Hepatocyte (in vitro differentiated cells): ENCODE data around the gene STARD7. TPM values are rescaled to one million over a fixed set of nuclear protein-coding genes. Genes with fewer than 3 reads are reported as not detected.

Experiments used
- DNase-seq: peaks from one replicate; pipeline ENCODE4 v3.0.0-alpha.2; 2016; ENCODE audit warnings: low spot score
- H2AFZ ChIP-seq: fragments of 200-600 bp; sonication (generic); 2 replicates; pipeline ENCODE4 v1.6.0; 2016; ENCODE audit warnings: antibody characterized with exemption, mild to moderate bottlenecking
- H3K27ac ChIP-seq: fragments of 200-600 bp; sonication (generic); 2 replicates; pipeline ENCODE4 v1.5.1; 2016; ENCODE audit warnings: mild to moderate bottlenecking
- H3K27me3 ChIP-seq: fragments of 200-600 bp; sonication (generic); 2 replicates; pipeline ENCODE4 v1.6.1; 2016
- H3K36me3 ChIP-seq: fragments of 200-600 bp; sonication (generic); replicated peaks from 2 replicates; pipeline ENCODE4 v1.5.1; 2016; ENCODE audit warnings: low read depth; ENCODE audit not compliant: insufficient read depth
- H3K4me1 ChIP-seq: fragments of 200-600 bp; sonication (generic); 2 replicates; pipeline ENCODE4 v1.5.1; 2016; ENCODE audit warnings: mild to moderate bottlenecking, moderate library complexity; ENCODE audit not compliant: insufficient read depth
- H3K4me2 ChIP-seq: fragments of 200-600 bp; sonication (generic); 2 replicates; pipeline ENCODE4 v1.6.0; 2016
- H3K4me3 ChIP-seq: fragments of 200-600 bp; sonication (generic); 2 replicates; pipeline ENCODE4 v1.5.1; 2016; ENCODE audit warnings: mild to moderate bottlenecking
- H3K79me2 ChIP-seq: fragments of 200-600 bp; sonication (generic); 2 replicates; pipeline ENCODE4 v1.6.0; 2017; ENCODE audit warnings: mild to moderate bottlenecking
- H3K9me2 ChIP-seq: fragments of 200-600 bp; sonication (generic); replicated peaks from 2 replicates; pipeline ENCODE4 v1.6.0; 2017; ENCODE audit warnings: mild to moderate bottlenecking; ENCODE audit not compliant: insufficient read depth
- H3K9me3 ChIP-seq: fragments of 200-600 bp; sonication (generic); 2 replicates; pipeline ENCODE4 v1.5.1; 2016; ENCODE audit warnings: low read depth, mild to moderate bottlenecking
- H4K20me1 ChIP-seq: fragments of 200-600 bp; sonication (generic); 2 replicates; pipeline ENCODE4 v1.6.0; 2016; ENCODE audit warnings: mild to moderate bottlenecking; ENCODE audit not compliant: insufficient read depth, poor library complexity, severe bottlenecking
- EZH2 ChIP-seq: fragments of 200-600 bp; sonication (generic); IDR thresholded peaks from 2 replicates; pipeline ENCODE4 v1.6.1; 2016; ENCODE audit warnings: antibody characterized with exemption, mild to moderate bottlenecking, borderline replicate concordance
- EZH2phosphoT487 ChIP-seq: fragments of 200-600 bp; sonication (generic); IDR thresholded peaks from one replicate; pipeline ENCODE4 v1.6.1; 2018; ENCODE audit warnings: antibody characterized with exemption, mild to moderate bottlenecking, low read depth, moderate library complexity; ENCODE audit not compliant: unreplicated experiment, severe bottlenecking
- WGBS: methylation state at CpG from one replicate; pipeline ENCODE4 v1.1.6; 2016; ENCODE audit warnings: low lambda C conversion rate; ENCODE audit errors: missing lambda C conversion rate; 5-methylcytosine and 5-hydroxymethylcytosine counted together
- polyA plus RNA-seq: library from polyadenylated mRNA; unstranded; fragments of >200 nt; fragmentation: Nextera tagmentation; extraction: Ambion mirVana; gene quantifications from 2 replicates; pipeline ENCODE4 v1.2.1, GENCODE V29; 2016
- total RNA-seq: library from RNA; depleted of rRNA; stranded (reverse); fragments of >200 nt; gene quantifications from 2 replicates; pipeline ENCODE4 v1.2.3, GENCODE V29; 2014
- TF ChIP-seq, protein P1 (sequence below): fragments of 200-600 bp; sonication (generic); IDR thresholded peaks from 2 replicates; pipeline ENCODE4 v1.5.1; 2016; ENCODE audit warnings: antibody characterized with exemption, mild to moderate bottlenecking; ENCODE audit not compliant: poor library complexity

The STARD7 gene
- total and polyA plus RNA-seq, 2 experiments from 2014 or later = 101 to 138 TPM

DNA sequence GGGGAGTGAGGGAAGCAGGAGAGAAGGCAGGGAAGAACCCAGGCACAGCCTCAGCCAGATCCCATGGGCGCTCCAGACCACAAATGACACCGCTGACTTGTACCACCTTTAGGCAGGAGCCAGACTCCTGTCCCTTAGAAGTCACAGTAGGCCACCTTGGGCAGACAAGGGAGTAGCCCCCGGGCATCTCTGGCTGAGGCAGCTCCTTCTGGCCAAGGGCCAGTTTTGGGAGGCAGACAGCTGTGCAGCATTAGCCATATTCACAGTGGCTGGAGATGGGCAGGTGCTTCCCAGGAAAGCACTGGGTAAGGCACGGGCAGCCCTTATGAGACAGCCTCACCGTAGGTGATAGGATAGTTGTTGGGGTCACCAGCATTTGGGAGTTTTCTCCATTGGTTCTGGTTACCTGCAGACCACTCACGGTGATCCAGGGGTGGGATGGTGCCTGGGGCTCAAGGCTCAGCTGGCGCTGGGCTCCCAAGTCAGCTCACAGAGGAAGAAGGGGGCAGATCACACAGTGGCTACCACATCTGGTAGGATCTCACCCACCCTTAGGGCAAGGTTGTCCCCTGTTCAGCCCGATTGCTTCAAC is 72.4 kb downstream of the STARD7 start:
- Histone ChIP-seq H3K4me3 (no peak overlapping the region), H4K20me1 (no peaks in the 10 kb centered on the region), H3K9me2 (no peaks in the 10 kb centered on the region), H3K4me1 (peaks cover 3% of the 10 kb centered on the region), H3K9me3 (no peaks in the 10 kb centered on the region), H2AFZ (no peak overlapping the region), H3K4me2 (no peak overlapping the region), H3K27ac (no peak overlapping the region), H3K79me2 (no peaks in the 10 kb centered on the region), H3K36me3 (no peaks in the 10 kb centered on the region), H3K27me3 (no peaks in the 10 kb centered on the region)
- no peak for TF ChIP-seq EZH2phosphoT487
- TF ChIP-seq EZH2 = no peak
- TF ChIP-seq, protein P1, sequence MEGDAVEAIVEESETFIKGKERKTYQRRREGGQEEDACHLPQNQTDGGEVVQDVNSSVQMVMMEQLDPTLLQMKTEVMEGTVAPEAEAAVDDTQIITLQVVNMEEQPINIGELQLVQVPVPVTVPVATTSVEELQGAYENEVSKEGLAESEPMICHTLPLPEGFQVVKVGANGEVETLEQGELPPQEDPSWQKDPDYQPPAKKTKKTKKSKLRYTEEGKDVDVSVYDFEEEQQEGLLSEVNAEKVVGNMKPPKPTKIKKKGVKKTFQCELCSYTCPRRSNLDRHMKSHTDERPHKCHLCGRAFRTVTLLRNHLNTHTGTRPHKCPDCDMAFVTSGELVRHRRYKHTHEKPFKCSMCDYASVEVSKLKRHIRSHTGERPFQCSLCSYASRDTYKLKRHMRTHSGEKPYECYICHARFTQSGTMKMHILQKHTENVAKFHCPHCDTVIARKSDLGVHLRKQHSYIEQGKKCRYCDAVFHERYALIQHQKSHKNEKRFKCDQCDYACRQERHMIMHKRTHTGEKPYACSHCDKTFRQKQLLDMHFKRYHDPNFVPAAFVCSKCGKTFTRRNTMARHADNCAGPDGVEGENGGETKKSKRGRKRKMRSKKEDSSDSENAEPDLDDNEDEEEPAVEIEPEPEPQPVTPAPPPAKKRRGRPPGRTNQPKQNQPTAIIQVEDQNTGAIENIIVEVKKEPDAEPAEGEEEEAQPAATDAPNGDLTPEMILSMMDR = no peak
- DNase-seq = no peak
- 88% methylated on average over 8 of the region's 8 CpGs for WGBS

DNA sequence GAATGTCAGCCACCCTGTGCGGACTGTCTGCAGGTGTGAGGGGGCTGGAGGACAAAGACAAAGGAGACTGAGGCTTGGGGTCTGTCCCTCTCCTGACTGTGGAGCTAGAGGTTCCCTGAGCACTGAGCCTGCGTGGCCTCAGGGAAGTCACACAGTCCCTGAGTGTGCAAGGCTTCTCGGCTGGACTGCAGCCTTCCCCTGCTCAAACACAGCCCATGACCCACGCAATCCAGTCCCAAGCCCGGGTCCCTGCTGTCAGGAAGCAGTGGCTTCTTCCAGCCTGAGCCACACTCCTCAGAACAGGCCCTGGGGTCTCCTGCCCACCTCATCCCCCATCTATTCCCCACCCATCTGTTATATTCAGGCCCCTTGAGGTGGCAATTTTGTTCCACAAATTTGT is 73.0 kb downstream of the STARD7 start:
- Histone ChIP-seq H2AFZ (no peak overlapping the region), H3K4me3 (no peak overlapping the region), H3K36me3 (no peaks in the 10 kb centered on the region), H3K9me2 (no peaks in the 10 kb centered on the region), H3K9me3 (no peaks in the 10 kb centered on the region), H4K20me1 (no peaks in the 10 kb centered on the region), H3K4me2 (no peak overlapping the region), H3K27ac (no peak overlapping the region), H3K4me1 (peaks cover 3% of the 10 kb centered on the region), H3K27me3 (no peaks in the 10 kb centered on the region), H3K79me2 (no peaks in the 10 kb centered on the region)
- WGBS = 75% methylated on average over 5 of the region's 5 CpGs
- TF ChIP-seq, protein P1 = no peak
- no peak for TF ChIP-seq EZH2phosphoT487
- no peak for DNase-seq

DNA sequence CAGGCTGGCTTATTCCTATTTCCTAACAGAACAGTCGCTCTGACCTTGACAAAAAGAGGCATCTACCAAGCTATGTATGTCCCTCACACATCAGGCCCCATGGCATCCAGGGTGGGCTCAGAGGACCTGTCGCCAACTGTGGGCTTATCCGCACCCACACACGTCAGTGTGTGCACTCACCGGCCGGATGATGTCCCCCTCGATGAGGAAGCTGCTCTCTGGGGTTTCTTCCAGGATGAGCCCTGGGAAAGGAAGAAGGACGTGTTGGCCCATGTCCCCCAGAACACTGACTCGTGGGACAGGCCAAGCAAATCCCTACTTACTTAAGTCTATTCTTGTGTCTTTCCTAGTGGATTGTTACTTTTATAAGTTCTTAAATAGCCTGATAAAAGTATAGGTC is 73.5 kb downstream of the STARD7 start:
- Histone ChIP-seq H3K4me2 (no peak overlapping the region), H3K9me2 (no peaks in the 10 kb centered on the region), H3K79me2 (no peaks in the 10 kb centered on the region), H3K27me3 (no peaks in the 10 kb centered on the region), H2AFZ (no peak overlapping the region), H3K27ac (no peak overlapping the region), H3K4me3 (no peak overlapping the region), H3K36me3 (no peaks in the 10 kb centered on the region), H3K9me3 (no peaks in the 10 kb centered on the region), H4K20me1 (no peaks in the 10 kb centered on the region), H3K4me1 (peaks cover 3% of the 10 kb centered on the region)
- 87% methylated on average over 9 of the region's 9 CpGs for WGBS
- no peak for TF ChIP-seq EZH2phosphoT487
- TF ChIP-seq, protein P1 = no peak
- no peak for TF ChIP-seq EZH2
- DNase-seq = no peak

Other genes with a start within 250 kb of the STARD7 start
- gene ANKRD36C, start 217.0 kb downstream of the STARD7 start, total RNA-seq = 24.9 and 29.6 TPM in 2 replicates
- 16.8 and 23.4 TPM in 2 replicates for gene ANKRD36C, start 217.0 kb downstream of the STARD7 start, polyA plus RNA-seq
- gene GPAT2, start 173.9 kb downstream of the STARD7 start, total RNA-seq = not detected in 2 replicates
- 0.29 and 0.31 TPM in 2 replicates for gene GPAT2, start 173.9 kb downstream of the STARD7 start, polyA plus RNA-seq
- gene ADRA2B, start 92.3 kb downstream of the STARD7 start, total RNA-seq = 0.56 and 0.87 TPM in 2 replicates
- gene ADRA2B, start 92.3 kb downstream of the STARD7 start, polyA plus RNA-seq = 0.66 TPM in 1 of 2 replicates, not detected in the other
- gene ASTL, start 70.3 kb downstream of the STARD7 start, total RNA-seq = not detected in 2 replicates
- gene ASTL, start 70.3 kb downstream of the STARD7 start, polyA plus RNA-seq = not detected in 2 replicates
- gene DUSP2, start 63.4 kb downstream of the STARD7 start, total RNA-seq = 7.2 and 11.3 TPM in 2 replicates
- 17.0 and 24.0 TPM in 2 replicates for gene DUSP2, start 63.4 kb downstream of the STARD7 start, polyA plus RNA-seq
- gene TMEM127, start 57.2 kb upstream of the STARD7 start, total RNA-seq = 32.5 and 33.6 TPM in 2 replicates
- gene TMEM127, start 57.2 kb upstream of the STARD7 start, polyA plus RNA-seq = 44.4 and 44.5 TPM in 2 replicates
- gene CIAO1, start 57.4 kb upstream of the STARD7 start, total RNA-seq = 90.1 and 96.4 TPM in 2 replicates
- gene CIAO1, start 57.4 kb upstream of the STARD7 start, polyA plus RNA-seq = 66.9 and 71.2 TPM in 2 replicates
- gene SNRNP200, start 96.7 kb upstream of the STARD7 start, total RNA-seq = 56.3 and 60.9 TPM in 2 replicates
- gene SNRNP200, start 96.7 kb upstream of the STARD7 start, polyA plus RNA-seq = 59.8 and 64.1 TPM in 2 replicates
- gene ITPRIPL1, start 116.5 kb upstream of the STARD7 start, total RNA-seq = 2.0 TPM in 2 replicates
- gene ITPRIPL1, start 116.5 kb upstream of the STARD7 start, polyA plus RNA-seq = 0.83 and 1.9 TPM in 2 replicates
- 5.0 and 6.6 TPM in 2 replicates for gene NCAPH, start 126.9 kb upstream of the STARD7 start, total RNA-seq
- gene NCAPH, start 126.9 kb upstream of the STARD7 start, polyA plus RNA-seq = 3.5 and 7.0 TPM in 2 replicates